ENCODE results near the gene RGS10.
"Not testable (repeated sequence)": the region's sequence is repeated elsewhere in the genome, so short reads cannot be mapped to it uniquely, and the experiment has no call there.

The RGS10 gene

GRCh38 chr10:119538632-119539358 lies 3.7 kb downstream of the RGS10 start:
- DNase-seq (ENCODE audit: low read depth in 2 of 2): no peak

- DNase-seq (ENCODE audit: low read depth in 2 of 2): no peak
Measured at GRCh38 chr10:119537953-119538630, 4.4 kb downstream of the RGS10 start.

- no peak for DNase-seq (ENCODE audit: low read depth in 2 of 2)
Measured at GRCh38 chr10:119536508-119537025, 6.0 kb downstream of the RGS10 start.

GRCh38 chr10:119535837-119536507 lies 6.5 kb downstream of the RGS10 start:
- DNase-seq (ENCODE audit: low read depth in 2 of 2): no peak

DNA sequence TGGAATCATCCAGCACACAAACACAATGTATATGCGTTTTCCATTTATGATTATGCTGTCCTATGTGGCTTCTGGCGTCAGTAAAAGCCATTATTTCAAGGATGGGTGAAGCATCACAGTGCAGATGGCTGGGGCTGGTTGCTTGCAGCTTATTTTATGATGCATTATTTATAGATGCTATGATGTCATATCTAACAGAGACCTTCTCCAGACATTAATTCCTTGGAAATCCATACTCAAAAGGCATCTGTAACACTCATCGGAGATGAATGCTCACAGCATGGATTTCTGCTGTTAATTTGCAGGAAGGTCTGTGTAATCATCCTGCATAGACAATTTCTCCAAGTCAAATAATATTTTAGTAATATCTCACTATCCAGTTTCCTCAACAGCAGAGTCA lies 7.2 kb downstream of the RGS10 start:
- no peak for DNase-seq (ENCODE audit: low read depth in 2 of 2)

DNA sequence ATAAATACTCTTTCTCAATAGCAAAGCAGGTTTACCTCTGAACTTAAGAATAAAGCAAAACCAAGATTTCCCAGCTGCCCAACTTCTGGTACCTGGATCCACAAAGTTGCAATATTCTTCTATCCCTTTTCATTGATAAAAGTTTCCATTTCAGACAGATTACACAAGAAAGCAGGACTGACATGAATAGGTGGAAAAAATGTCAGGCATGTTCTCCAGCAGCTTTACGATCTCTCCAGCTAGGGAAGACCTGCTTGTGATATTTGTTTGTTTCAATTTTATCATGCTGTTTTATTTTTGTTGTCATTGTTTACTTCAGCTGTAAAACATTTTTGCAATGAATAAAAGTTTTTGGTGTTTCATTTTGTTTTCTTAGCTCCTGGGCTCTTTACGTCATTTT lies 9.0 kb downstream of the RGS10 start:
- no peak for DNase-seq (ENCODE audit: low read depth in 2 of 2)

DNA sequence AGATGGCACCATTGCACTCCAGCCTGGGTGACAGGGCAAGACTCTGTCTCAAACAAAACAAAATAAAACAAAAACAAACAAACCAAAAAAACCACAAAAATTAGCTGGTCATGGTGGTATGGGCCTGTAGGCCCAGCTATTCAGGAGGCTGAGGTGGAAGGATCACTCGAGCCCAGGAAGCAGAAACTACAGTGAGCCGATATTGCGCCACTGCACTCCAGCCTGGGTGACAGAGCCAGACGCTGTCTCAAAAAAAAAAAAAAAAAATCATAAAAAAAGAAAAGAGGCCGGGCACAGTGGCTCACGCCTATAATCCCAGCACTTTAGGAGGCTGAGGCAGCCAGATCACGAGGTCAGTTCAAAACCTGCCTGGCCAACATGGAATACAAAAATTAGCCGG lies 9.7 kb downstream of the RGS10 start:
- DNase-seq (ENCODE audit: low read depth in 2 of 2): not testable (repeated sequence)

- DNase-seq (ENCODE audit: low read depth in 2 of 2): not testable (repeated sequence)
Measured at GRCh38 chr10:119532251-119532650, 10.3 kb downstream of the RGS10 start.

DNA sequence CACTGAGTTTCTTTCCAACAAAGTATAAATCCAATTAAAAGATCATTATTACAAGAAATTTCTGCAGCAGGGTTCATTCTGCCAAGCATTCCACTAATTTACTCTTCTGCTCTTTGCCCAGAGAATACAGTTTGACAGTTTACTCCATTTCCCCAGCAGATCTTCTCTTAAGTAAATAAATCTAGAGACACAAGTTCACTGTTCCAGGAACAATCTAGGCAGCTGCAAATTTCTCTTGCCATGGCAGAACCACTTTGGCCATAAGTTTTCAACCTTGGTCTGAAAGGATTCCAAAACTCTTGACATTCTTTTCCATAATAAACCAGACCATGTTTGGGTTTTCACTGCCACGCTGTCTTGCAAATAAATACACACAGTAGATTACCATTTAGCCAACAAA lies 11.5 kb downstream of the RGS10 start:
- DNase-seq (ENCODE audit: low read depth in 2 of 2): no peak

GRCh38 chr10:119528663-119529237 lies 13.8 kb downstream of the RGS10 start:
- DNase-seq (ENCODE audit: low read depth in 2 of 2): not testable (repeated sequence)

- DNase-seq (ENCODE audit: low read depth in 2 of 2): no peak
Measured at GRCh38 chr10:119526621-119527592, 15.6 kb downstream of the RGS10 start.

GRCh38 chr10:119526149-119526548 lies 16.4 kb downstream of the RGS10 start:
- no peak for DNase-seq (ENCODE audit: low read depth in 2 of 2)

DNA sequence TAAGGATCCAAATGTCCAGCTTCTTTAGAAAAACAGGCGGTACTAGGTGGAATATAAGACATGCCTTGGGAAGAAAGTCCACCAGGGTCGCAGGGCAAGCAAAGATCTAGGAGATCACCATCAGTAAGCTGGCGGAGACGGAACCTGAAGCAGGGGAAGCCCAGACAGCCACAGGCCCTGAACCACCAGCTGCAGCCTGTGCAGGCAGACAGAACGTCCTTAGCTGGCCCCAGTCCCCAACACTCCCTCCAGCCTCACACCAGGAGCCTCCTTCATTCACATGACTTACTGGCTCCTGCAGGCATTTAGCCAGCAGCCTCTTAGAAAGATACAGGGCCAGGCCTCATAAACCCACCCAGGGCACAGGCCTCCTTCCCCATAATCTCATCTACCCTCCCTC lies 17.4 kb downstream of the RGS10 start:
- no peak for DNase-seq (ENCODE audit: low read depth in 2 of 2)

DNA sequence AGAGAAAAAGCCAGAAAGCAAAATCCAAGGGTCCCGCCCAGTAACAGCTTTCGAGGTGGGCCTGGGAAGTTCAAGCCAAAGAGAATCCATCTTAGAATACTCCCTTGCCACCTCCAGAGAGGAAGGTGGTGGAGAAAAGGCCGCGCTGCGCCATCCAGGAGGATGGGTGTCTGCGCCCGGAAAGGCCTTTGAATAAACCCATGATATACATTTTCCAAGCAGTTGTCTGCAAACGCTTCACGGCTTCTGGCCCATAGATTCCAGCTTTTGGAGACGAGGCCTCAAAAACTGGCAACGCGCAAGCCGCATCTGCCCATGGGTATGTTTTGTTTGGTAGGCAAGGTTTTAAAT lies 17.8 kb downstream of the RGS10 start:
- DNase-seq (ENCODE audit: low read depth in 2 of 2): no peak

GRCh38 chr10:119523895-119524719 lies 18.4 kb downstream of the RGS10 start:
- no peak for DNase-seq (ENCODE audit: low read depth in 2 of 2)

DNA sequence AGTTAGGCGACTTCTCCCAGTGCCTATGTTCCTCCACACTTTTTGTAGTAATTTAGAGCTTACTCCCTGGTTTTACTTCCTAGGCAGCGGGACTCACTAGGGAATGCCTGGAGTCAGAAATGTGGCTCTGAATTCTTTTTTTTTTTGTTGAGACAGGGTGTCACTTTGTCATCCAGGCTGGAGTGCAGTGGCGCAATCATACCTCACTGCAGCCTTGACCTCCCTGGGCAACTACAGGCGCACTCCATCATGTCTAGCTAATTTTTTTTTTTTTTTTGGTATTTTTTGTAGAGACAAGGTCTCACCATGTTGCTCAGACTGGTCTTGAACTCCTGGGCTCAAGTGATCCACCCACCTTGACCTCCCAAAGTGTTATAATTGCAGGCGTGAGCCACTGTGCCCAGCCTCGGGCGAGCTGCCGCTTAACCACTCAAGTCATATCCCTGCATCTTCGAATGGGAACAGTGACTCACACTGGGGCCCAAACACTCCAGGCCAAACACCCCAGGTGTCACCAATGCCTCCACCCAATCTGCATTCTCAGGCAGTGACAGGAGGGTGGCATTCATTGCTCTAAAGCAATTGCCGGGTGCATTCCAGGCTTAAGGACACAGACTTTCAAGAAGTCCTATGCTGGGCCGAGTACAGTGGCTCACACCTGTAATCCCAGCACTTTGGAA lies 19.6 kb downstream of the RGS10 start:
- no peak for DNase-seq (ENCODE audit: low read depth in 2 of 2)

DNA sequence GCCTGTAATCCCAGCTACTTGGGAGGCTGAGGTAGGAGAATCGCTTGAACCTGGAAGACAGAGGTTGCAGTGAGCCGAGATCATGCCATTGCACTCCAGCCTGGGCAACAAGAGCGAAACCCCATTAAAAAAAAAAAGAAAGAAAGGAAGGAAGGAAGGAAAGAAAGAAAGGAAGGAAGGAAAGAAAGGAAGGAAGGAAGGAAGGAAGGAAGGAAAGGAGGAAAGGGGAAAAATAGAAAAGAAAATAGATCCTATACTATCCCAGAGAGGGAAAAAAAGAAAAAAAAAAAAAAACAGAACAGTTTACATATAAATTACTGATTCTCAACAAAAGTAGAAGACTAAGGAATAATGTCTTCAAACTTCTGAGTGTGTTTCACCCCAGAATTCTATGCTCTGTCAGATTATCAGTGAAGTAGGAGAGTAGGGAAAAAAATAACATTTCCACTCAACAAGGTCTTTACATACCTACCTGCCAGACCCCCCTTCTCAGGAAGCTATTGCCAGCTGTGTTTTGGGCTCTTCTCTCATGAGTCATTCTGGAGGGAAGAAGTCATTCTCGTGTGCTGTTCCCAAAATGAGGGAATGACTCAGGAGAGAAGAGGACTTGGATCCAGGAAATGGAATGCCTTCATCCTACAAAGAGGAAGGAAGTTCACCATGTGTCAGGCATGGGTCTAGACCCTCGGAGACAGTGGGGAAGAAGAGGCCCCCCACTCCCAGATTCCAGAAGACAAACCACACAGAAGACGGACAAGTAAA lies 20.9 kb downstream of the RGS10 start:
- DNase-seq (ENCODE audit: low read depth in 2 of 2): no peak

DNA sequence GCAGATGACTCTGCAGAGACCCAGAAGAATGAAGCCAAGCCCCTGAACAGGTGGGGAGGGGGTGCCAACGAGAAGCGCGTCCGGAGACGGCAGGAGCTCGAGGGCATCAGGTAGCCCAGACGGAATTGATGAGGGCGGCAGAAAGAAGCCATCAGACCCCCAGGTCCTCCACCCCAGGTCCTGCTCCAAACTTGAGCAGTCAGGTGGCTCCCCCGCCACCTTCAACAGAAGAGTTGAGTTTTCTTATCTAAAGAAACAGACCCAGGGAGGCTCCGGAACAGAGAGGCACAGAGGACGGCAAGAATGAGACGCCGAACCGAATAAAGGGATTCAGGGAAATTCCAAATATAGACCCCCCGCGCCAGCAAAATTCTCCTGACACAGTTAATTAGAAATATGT lies 22.2 kb downstream of the RGS10 start:
- no peak for DNase-seq (ENCODE audit: low read depth in 2 of 2)

DNA sequence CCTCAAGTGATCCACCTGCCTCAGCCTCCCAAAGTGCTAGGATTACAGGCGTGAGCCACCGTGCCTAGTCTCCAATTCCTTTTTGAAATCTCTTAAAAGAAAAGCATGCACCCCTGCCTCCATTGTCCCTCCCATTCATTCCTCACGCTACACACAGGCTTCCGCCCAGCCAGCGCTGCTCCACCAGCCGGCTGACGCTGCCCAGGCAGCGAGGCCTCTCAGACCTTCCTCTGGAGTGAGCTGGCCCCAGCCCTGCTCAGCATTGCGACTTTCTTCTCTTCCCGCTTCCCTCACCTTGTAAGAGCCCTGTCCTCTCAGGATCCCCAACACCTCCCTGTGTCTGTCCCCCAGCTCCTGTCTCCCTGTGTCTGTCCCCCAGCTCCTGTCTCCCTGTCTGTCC lies 23.6 kb downstream of the RGS10 start:
- no peak for DNase-seq (ENCODE audit: low read depth in 2 of 2)
